GM18858 (cell line): ENCODE measurements around the gene RBL1.
"Not testable (repeated sequence)": the region's sequence is repeated elsewhere in the genome, so short reads cannot be mapped to it uniquely, and the experiment has no call there.

Experiments
- ATAC-seq: cut with Tn5 transposase; IDR thresholded peaks from one replicate; pipeline ENCODE4 v1.9.1; 2021; ENCODE audit not compliant: unreplicated experiment

The RBL1 gene

GRCh38 chr20:37095599-37096414 is at the start of gene RBL1:
Gene RBL1, minus strand, starts transcription at chr20:37095997. Its CDS starts 69 bp downstream, at chr20:37095928.
- no peak for ATAC-seq

GRCh38 chr20:37144856-37145404 is 49.1 kb upstream of the RBL1 start:
- no peak for ATAC-seq

- ATAC-seq, result no peak
Measured at GRCh38 chr20:37142708-37143107, 46.9 kb upstream of the RBL1 start.

- no peak for ATAC-seq
Measured at GRCh38 chr20:37137547-37137946, 41.8 kb upstream of the RBL1 start.

- no peak for ATAC-seq
Measured at GRCh38 chr20:37133952-37134351, 38.2 kb upstream of the RBL1 start.

GRCh38 chr20:37131486-37131885 is 35.7 kb upstream of the RBL1 start:
- no peak for ATAC-seq

- ATAC-seq, result no peak
Measured at GRCh38 chr20:37128803-37129202, 33.0 kb upstream of the RBL1 start.

- not testable (repeated sequence) for ATAC-seq
Measured at GRCh38 chr20:37126290-37126689, 30.5 kb upstream of the RBL1 start.

- no peak for ATAC-seq
Measured at GRCh38 chr20:37123441-37123840, 27.6 kb upstream of the RBL1 start.

- no peak for ATAC-seq
Measured at GRCh38 chr20:37120497-37120896, 24.7 kb upstream of the RBL1 start.

- no peak for ATAC-seq
Measured at GRCh38 chr20:37119356-37120036, 23.7 kb upstream of the RBL1 start.

- ATAC-seq, result no peak
Measured at GRCh38 chr20:37114012-37114411, 18.2 kb upstream of the RBL1 start.

GRCh38 chr20:37111926-37112455 is 16.2 kb upstream of the RBL1 start:
- ATAC-seq, result no peak

GRCh38 chr20:37108676-37109075 is 12.9 kb upstream of the RBL1 start:
- ATAC-seq, result no peak

GRCh38 chr20:37102571-37102970 is 6.8 kb upstream of the RBL1 start:
- ATAC-seq, result no peak

- ATAC-seq, result no peak
Measured at GRCh38 chr20:37096415-37097041, 731 bp upstream of the RBL1 start.

GRCh38 chr20:37095108-37095598 is 644 bp downstream of the RBL1 start:
- no peak for ATAC-seq

GRCh38 chr20:37090407-37090806 is 5.4 kb downstream of the RBL1 start:
- ATAC-seq, result no peak

GRCh38 chr20:37081717-37082289 is 14.0 kb downstream of the RBL1 start:
- no peak for ATAC-seq

- ATAC-seq, result no peak
Measured at GRCh38 chr20:37077009-37077408, 18.8 kb downstream of the RBL1 start.
